GM18526 (cell line): Measurements from ENCODE around the gene SETX.

Experiments
- POLR2A ChIP-seq: IDR thresholded peaks from 3 replicates; pipeline ENCODE4 v1.6.1; 2011; ENCODE audit not compliant: insufficient read length; ENCODE audit errors: extremely low read depth

Gene SETX

GRCh38 chr9:132224645-132225044 is 130.1 kb downstream of the SETX start:
- no peak for TF ChIP-seq POLR2A

- TF ChIP-seq POLR2A, result no peak
Measured at GRCh38 chr9:132221941-132222340, 132.8 kb downstream of the SETX start.

GRCh38 chr9:132218208-132218607 is 136.6 kb downstream of the SETX start:
- TF ChIP-seq POLR2A, result no peak

- no peak for TF ChIP-seq POLR2A
Measured at GRCh38 chr9:132216861-132217619, 137.7 kb downstream of the SETX start.

GRCh38 chr9:132214027-132214622 is 140.7 kb downstream of the SETX start:
- TF ChIP-seq POLR2A, result no peak

GRCh38 chr9:132211570-132211969 is 143.2 kb downstream of the SETX start:
- TF ChIP-seq POLR2A, result no peak
